ENCODE measurements around the gene TMEM134. TPM values are rescaled to one million over a fixed set of nuclear protein-coding genes. Genes with fewer than 3 reads are reported as not detected.

TMEM134 gene
- total RNA-seq, 1 donor from 2014 or later, result 38.0 TPM

DNA sequence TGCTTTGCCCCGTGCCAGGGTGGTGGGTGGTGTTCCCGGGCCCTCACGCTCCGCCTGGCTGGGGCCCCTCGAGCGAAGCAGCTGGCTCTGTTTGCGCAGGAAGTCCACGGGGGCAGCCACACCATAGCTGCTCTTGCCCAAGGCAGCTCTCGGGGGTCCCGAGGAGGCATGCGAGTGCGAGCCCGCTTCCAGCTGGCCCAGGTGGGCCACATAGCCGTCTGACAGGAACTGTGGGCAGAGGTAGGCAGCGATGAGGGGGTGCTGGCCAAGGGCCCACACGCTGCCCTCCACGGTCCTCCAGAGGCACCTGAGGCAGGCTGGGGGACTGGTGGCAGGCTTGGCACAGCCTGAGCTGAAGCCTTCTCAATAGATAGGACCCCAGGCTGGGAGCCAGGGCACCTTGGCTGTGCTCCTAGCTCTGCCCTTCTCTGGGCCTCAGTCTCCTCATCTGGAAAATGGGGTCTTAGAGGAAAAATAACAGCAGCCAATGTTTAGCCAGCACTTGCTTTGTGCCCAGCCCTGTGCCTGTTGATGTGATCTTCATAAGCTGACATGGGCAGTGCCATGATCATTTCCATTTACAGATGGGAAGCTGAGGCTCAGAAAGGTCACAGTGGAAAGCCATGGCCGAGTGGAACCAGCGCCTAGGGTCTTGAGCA is 23.1 kb upstream of the TMEM134 start:
- H2AFZ ChIP-seq (ENCODE audit: low read depth, low read length), result no peak overlapping the region
- no peak for TF ChIP-seq EZH2 (IDR thresholded peaks at IDR 0.05; ENCODE audit: insufficient read depth, low read length)
- TF ChIP-seq, protein P1, sequence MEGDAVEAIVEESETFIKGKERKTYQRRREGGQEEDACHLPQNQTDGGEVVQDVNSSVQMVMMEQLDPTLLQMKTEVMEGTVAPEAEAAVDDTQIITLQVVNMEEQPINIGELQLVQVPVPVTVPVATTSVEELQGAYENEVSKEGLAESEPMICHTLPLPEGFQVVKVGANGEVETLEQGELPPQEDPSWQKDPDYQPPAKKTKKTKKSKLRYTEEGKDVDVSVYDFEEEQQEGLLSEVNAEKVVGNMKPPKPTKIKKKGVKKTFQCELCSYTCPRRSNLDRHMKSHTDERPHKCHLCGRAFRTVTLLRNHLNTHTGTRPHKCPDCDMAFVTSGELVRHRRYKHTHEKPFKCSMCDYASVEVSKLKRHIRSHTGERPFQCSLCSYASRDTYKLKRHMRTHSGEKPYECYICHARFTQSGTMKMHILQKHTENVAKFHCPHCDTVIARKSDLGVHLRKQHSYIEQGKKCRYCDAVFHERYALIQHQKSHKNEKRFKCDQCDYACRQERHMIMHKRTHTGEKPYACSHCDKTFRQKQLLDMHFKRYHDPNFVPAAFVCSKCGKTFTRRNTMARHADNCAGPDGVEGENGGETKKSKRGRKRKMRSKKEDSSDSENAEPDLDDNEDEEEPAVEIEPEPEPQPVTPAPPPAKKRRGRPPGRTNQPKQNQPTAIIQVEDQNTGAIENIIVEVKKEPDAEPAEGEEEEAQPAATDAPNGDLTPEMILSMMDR (IDR thresholded peaks at IDR 0.05; ENCODE audit: insufficient read depth, low read depth, low read length), result no peak
- no peaks in the 10 kb centered on the region for H3K9me3 ChIP-seq (ENCODE audit: insufficient read depth, low read depth, low read length)
- no peak overlapping the region for H3K4me3 Mint-ChIP-seq (ENCODE audit: unreplicated experiment)
- peaks cover 5% of the 10 kb centered on the region for H3K36me3 ChIP-seq (ENCODE audit: insufficient read depth, low read length)
- no peak overlapping the region for H3K4me2 ChIP-seq (ENCODE audit: low read length)
- H3K4me3 ChIP-seq (ENCODE audit: insufficient read depth, low read depth, low read length), result no peak overlapping the region
- peaks cover 13% of the 10 kb centered on the region for H4K20me1 ChIP-seq (ENCODE audit: insufficient read depth, low read length)
- H3K27ac Mint-ChIP-seq (ENCODE audit: unreplicated experiment), result no peak overlapping the region
- H3K36me3 Mint-ChIP-seq (ENCODE audit: low read depth, unreplicated experiment), result peaks cover 11% of the 10 kb centered on the region
- H3K4me1 Mint-ChIP-seq (ENCODE audit: low read depth, unreplicated experiment), result peaks cover 2% of the 10 kb centered on the region
- no peaks in the 10 kb centered on the region for H3K4me1 ChIP-seq (ENCODE audit: insufficient read depth, low read length)
- no peaks in the 10 kb centered on the region for H3K27me3 Mint-ChIP-seq (ENCODE audit: low read depth, unreplicated experiment)
- H3K9ac ChIP-seq (ENCODE audit: low read length), result no peak overlapping the region
- no peaks in the 10 kb centered on the region for H3K27me3 ChIP-seq (ENCODE audit: insufficient read depth, low read length)
- no peaks in the 10 kb centered on the region for H3K9me3 Mint-ChIP-seq (ENCODE audit: unreplicated experiment)
- DNase-seq (ENCODE audit: low read depth) (no peak), FAIRE-seq (no peak)
- no peak overlapping the region for H3K27ac ChIP-seq (ENCODE audit: low read depth, low read length)
- H3K79me2 ChIP-seq (ENCODE audit: insufficient read depth, low read length), result no peaks in the 10 kb centered on the region

DNA sequence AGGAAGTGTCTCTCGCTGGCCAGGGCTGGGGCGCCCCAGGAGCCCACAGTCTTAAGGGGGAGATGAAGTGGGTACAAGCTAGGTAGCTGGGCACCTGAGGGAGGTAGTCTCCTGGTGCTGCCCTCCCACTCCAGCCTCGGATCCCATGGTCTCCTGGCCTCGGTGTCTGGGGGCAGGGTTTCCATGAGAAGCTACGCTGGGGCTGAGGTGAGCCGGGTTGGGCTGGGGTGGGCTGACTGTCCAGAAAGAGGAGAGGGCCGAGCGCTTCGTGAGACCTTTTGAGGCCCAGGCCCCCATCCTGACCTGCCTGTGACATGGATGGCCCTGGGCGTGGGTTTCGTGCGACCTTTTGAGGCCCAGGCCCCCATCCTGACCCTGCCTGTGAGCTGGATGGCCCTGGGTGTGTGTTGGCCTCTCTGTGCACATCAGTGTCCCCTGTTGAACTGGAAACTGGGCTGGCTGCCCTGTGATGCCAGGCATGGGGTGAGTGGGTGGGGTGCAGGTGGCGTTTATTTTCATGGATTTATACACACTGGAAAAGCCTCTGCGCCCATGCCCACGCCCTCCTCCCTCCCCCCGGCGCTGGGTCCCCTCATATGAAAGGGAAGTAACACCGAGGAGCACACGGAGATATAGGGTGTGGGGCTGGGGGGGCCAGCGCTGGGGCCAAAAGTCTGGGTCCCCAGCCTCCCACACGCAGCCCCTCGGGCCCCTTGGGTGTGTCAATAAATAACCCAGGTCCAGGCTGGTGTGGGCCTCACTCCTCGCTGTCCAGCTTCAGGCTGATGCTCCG is 22.4 kb upstream of the TMEM134 start:
- H3K9me3 Mint-ChIP-seq (ENCODE audit: unreplicated experiment), result no peaks in the 10 kb centered on the region
- no peak overlapping the region for H3K27ac ChIP-seq (ENCODE audit: low read depth, low read length)
- H3K36me3 ChIP-seq (ENCODE audit: insufficient read depth, low read length), result peaks cover 5% of the 10 kb centered on the region
- H3K9ac ChIP-seq (ENCODE audit: low read length), result no peak overlapping the region
- DNase-seq (ENCODE audit: low read depth) (no peak), FAIRE-seq (no peak)
- no peaks in the 10 kb centered on the region for H3K9me3 ChIP-seq (ENCODE audit: insufficient read depth, low read depth, low read length)
- H4K20me1 ChIP-seq (ENCODE audit: insufficient read depth, low read length), result peaks cover 17% of the 10 kb centered on the region
- no peaks in the 10 kb centered on the region for H3K4me1 ChIP-seq (ENCODE audit: insufficient read depth, low read length)
- H3K4me3 ChIP-seq (ENCODE audit: insufficient read depth, low read depth, low read length), result no peak overlapping the region
- H3K27ac Mint-ChIP-seq (ENCODE audit: unreplicated experiment), result no peak overlapping the region
- H3K79me2 ChIP-seq (ENCODE audit: insufficient read depth, low read length), result peaks cover 4% of the 10 kb centered on the region
- H3K4me3 Mint-ChIP-seq (ENCODE audit: unreplicated experiment), result no peak overlapping the region
- H2AFZ ChIP-seq (ENCODE audit: low read depth, low read length), result no peak overlapping the region
- peaks cover 11% of the 10 kb centered on the region for H3K36me3 Mint-ChIP-seq (ENCODE audit: low read depth, unreplicated experiment)
- no peaks in the 10 kb centered on the region for H3K27me3 Mint-ChIP-seq (ENCODE audit: low read depth, unreplicated experiment)
- H3K27me3 ChIP-seq (ENCODE audit: insufficient read depth, low read length), result no peaks in the 10 kb centered on the region
- TF ChIP-seq, protein P1 (IDR thresholded peaks at IDR 0.05; ENCODE audit: insufficient read depth, low read depth, low read length), result no peak
- TF ChIP-seq EZH2 (IDR thresholded peaks at IDR 0.05; ENCODE audit: insufficient read depth, low read length), result no peak
- H3K4me2 ChIP-seq (ENCODE audit: low read length), result no peak overlapping the region
- peaks cover 2% of the 10 kb centered on the region for H3K4me1 Mint-ChIP-seq (ENCODE audit: low read depth, unreplicated experiment)

DNA sequence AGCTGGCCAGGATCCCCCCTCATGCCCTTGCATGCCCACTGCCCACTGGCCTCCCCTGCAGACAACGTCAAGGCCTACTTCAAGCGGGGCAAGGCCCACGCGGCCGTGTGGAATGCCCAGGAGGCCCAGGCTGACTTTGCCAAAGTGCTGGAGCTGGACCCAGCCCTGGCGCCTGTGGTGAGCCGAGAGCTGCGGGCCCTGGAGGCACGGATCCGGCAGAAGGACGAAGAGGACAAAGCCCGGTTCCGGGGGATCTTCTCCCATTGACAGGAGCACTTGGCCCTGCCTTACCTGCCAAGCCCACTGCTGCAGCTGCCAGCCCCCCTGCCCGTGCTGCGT is 21.6 kb upstream of the TMEM134 start:
- no peak overlapping the region for H3K9ac ChIP-seq (ENCODE audit: low read length)
- peaks cover 8% of the 10 kb centered on the region for H3K79me2 ChIP-seq (ENCODE audit: insufficient read depth, low read length)
- H3K4me1 Mint-ChIP-seq (ENCODE audit: low read depth, unreplicated experiment), result peaks cover 2% of the 10 kb centered on the region
- FAIRE-seq (no peak), DNase-seq (ENCODE audit: low read depth) (no peak)
- H2AFZ ChIP-seq (ENCODE audit: low read depth, low read length), result no peak overlapping the region
- H3K27ac ChIP-seq (ENCODE audit: low read depth, low read length), result no peak overlapping the region
- H3K4me3 ChIP-seq (ENCODE audit: insufficient read depth, low read depth, low read length), result no peak overlapping the region
- H3K9me3 ChIP-seq (ENCODE audit: insufficient read depth, low read depth, low read length), result no peaks in the 10 kb centered on the region
- peaks cover 2% of the 10 kb centered on the region for H3K9me3 Mint-ChIP-seq (ENCODE audit: unreplicated experiment)
- no peak overlapping the region for H3K4me3 Mint-ChIP-seq (ENCODE audit: unreplicated experiment)
- H3K36me3 Mint-ChIP-seq (ENCODE audit: low read depth, unreplicated experiment), result peaks cover 13% of the 10 kb centered on the region
- H3K27me3 ChIP-seq (ENCODE audit: insufficient read depth, low read length), result no peaks in the 10 kb centered on the region
- H3K4me2 ChIP-seq (ENCODE audit: low read length), result no peak overlapping the region
- H3K27me3 Mint-ChIP-seq (ENCODE audit: low read depth, unreplicated experiment), result no peaks in the 10 kb centered on the region
- TF ChIP-seq EZH2 (IDR thresholded peaks at IDR 0.05; ENCODE audit: insufficient read depth, low read length), result no peak
- TF ChIP-seq, protein P1 (IDR thresholded peaks at IDR 0.05; ENCODE audit: insufficient read depth, low read depth, low read length), result no peak
- H3K4me1 ChIP-seq (ENCODE audit: insufficient read depth, low read length), result no peaks in the 10 kb centered on the region
- H4K20me1 ChIP-seq (ENCODE audit: insufficient read depth, low read length), result peaks cover 19% of the 10 kb centered on the region
- peaks cover 5% of the 10 kb centered on the region for H3K36me3 ChIP-seq (ENCODE audit: insufficient read depth, low read length)
- H3K27ac Mint-ChIP-seq (ENCODE audit: unreplicated experiment), result no peak overlapping the region
